PC-3 (cell line): ENCODE data around the gene COL25A1. TPM values are rescaled to one million over a fixed set of nuclear protein-coding genes. Genes with fewer than 3 reads are reported as not detected.
A peak's percentile ranks its signal among the peaks of the same experiment; 100 is the strongest.

Experiments
- ATAC-seq: fragments of 200-7000 bp; cut with Tn5 transposase; 2 replicates; pipeline ENCODE4 v1.9.1; 2020; ENCODE audit warnings: mild to moderate bottlenecking, moderate library complexity
- BruUV-seq: library from RNA; stranded (reverse); fragments of 400-500 nt; replicated peaks from 2 replicates; lab custom pipeline; 2021; lab: Mats Ljungman, UMichigan
- CTCF ChIA-PET: fragments of 300-600 bp; sonication (Branson Sonifier 250); formaldehyde crosslinking; loops from one replicate; lab custom pipeline; 2022; ENCODE audit warnings: antibody characterized with exemption; lab: Charles Lee
- POLR2A ChIA-PET: fragments of 300-600 bp; sonication (Branson Sonifier 250); formaldehyde crosslinking; loops from one replicate; lab custom pipeline; 2022; ENCODE audit warnings: antibody characterized with exemption; ENCODE audit not compliant: unreplicated experiment; lab: Charles Lee
- DNase-seq: peaks from one replicate; pipeline ENCODE4 v3.0.0-alpha.2; 2015
- H2AFZ ChIP-seq: fragments of 300-600 bp; sonication (generic); 2 replicates; pipeline ENCODE4 v1.6.0; 2016; ENCODE audit warnings: antibody characterized with exemption, low read length
- H3F3A ChIP-seq: fragments of 300-600 bp; sonication (generic); one replicate; pipeline ENCODE4 v1.6.0; 2017; ENCODE audit warnings: antibody characterized with exemption, low read length, control low read depth, mild to moderate bottlenecking; ENCODE audit not compliant: unreplicated experiment
- H3K27ac ChIP-seq: fragments of 300-600 bp; sonication (generic); 2 replicates; pipeline ENCODE4 v1.5.1; 2016; ENCODE audit warnings: mild to moderate bottlenecking, low read length
- H3K27me3 ChIP-seq: fragments of 300-600 bp; sonication (generic); 2 replicates; pipeline ENCODE4 v1.6.1; 2016; ENCODE audit warnings: low read length, mixed read lengths
- H3K36me3 ChIP-seq: fragments of 300-600 bp; sonication (generic); 2 replicates; pipeline ENCODE4 v1.6.1; 2016; ENCODE audit warnings: low read depth, mixed run types, low read length, mixed read lengths
- H3K4me1 ChIP-seq: fragments of 300-600 bp; sonication (generic); 2 replicates; pipeline ENCODE4 v1.5.1; 2016; ENCODE audit warnings: low read length; ENCODE audit not compliant: insufficient read depth
- H3K4me2 ChIP-seq: fragments of 300-600 bp; sonication (generic); 2 replicates; pipeline ENCODE4 v1.6.0; 2016; ENCODE audit warnings: low read length
- H3K4me3 ChIP-seq: fragments of 300-600 bp; sonication (generic); 2 replicates; pipeline ENCODE4 v1.5.1; 2016; ENCODE audit warnings: mild to moderate bottlenecking, low read length, mixed read lengths
- H3K79me2 ChIP-seq: fragments of 300-600 bp; sonication (generic); 2 replicates; pipeline ENCODE4 v1.6.1; 2017; ENCODE audit warnings: low read length, mixed read lengths
- H3K9ac ChIP-seq: fragments of 300-600 bp; sonication (generic); 2 replicates; pipeline ENCODE4 v1.6.0; 2016; ENCODE audit warnings: mild to moderate bottlenecking, low read length
- H3K9me2 ChIP-seq: fragments of 300-600 bp; sonication (generic); replicated peaks from 2 replicates; pipeline ENCODE4 v1.6.1; 2016; ENCODE audit warnings: mixed run types, low read length, mixed read lengths
- H3K9me3 ChIP-seq: fragments of 300-600 bp; sonication (generic); 2 replicates; pipeline ENCODE4 v1.6.1; 2016; ENCODE audit warnings: low read length, mixed read lengths
- H4K20me1 ChIP-seq: fragments of 300-600 bp; sonication (generic); 2 replicates; pipeline ENCODE4 v1.6.1; 2016; ENCODE audit warnings: low read length, mixed read lengths
- EZH2 ChIP-seq: fragments of 300-600 bp; sonication (generic); IDR thresholded peaks from one replicate; pipeline ENCODE4 v1.6.1; 2017; ENCODE audit warnings: antibody characterized with exemption, mild to moderate bottlenecking, low read length; ENCODE audit not compliant: unreplicated experiment
- EZH2phosphoT487 ChIP-seq: fragments of 300-600 bp; sonication (generic); IDR thresholded peaks from 2 replicates; pipeline ENCODE4 v1.6.1; 2018; ENCODE audit warnings: mild to moderate bottlenecking, antibody characterized with exemption, low read length, borderline replicate concordance
- intact Hi-C: fragments of 100-400 bp; cut with micrococcal nuclease; formaldehyde crosslinking; loops from 2 replicates; pipeline ENCODE4 v1.9.0; 2023
- total RNA-seq: library from RNA; depleted of rRNA; stranded (reverse); fragments of >200 nt; gene quantifications from 2 replicates; pipeline ENCODE4 v1.2.3, GENCODE V29; 2014
- TF ChIP-seq, protein P1 (sequence below): fragments of 300-600 bp; sonication (generic); conservative IDR thresholded peaks from 2 replicates; pipeline ENCODE4 v1.5.1; 2017; ENCODE audit warnings: antibody characterized with exemption, low read depth, mild to moderate bottlenecking, low read length

The COL25A1 gene
- total RNA-seq, 1 experiment from 2014 or later = not detected

DNA sequence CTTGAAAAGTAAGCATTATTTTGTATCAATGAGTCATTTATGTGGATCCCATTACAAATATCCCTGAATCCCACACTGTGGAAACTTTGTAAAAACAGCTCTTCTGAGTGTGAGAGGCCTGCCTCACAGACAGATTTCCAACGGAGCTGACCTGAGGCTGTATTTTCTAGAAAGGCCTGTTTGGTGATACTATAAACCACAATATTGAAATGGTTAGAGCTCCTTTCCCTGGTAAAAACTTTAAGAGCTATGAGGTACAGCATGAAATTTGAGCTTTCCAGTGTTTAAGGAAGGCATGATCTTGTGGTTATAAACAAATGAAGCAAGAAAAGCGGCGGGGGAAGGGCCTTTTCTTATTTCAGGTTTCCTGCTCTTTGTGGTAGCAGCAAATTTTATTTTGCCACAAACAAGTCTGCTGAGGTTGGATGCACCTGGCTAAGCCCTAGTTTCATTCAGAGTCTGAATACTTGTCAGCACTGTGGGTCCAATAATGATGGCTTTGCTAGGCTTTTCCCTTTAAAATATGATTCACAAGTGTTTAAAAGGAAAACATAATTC, 452.8 kb downstream of the COL25A1 start:
- Histone ChIP-seq H3K9me2 (no peaks in the 10 kb centered on the region), H2AFZ (no peak overlapping the region; the same call in 1 of the 2 replicates), H3K9ac (no peak overlapping the region), H3K4me2 (peak overlapping the region; percentile 41), H3K4me3 (no peak overlapping the region), H3K36me3 (no peaks in the 10 kb centered on the region), H3K79me2 (no peaks in the 10 kb centered on the region), H3K27ac (peak overlapping the region; percentile 59), H4K20me1 (no peaks in the 10 kb centered on the region), H3K4me1 (peaks cover 20% of the 10 kb centered on the region), H3K9me3 (no peaks in the 10 kb centered on the region), H3K27me3 (peaks cover 11% of the 10 kb centered on the region; the same call in 1 of the 2 replicates), H3F3A (no peaks in the 10 kb centered on the region)
- POLR2A ChIA-PET = no interaction called here
- CTCF ChIA-PET = no interaction called here
- DNase-seq = peak; percentile 78
- no TSS peak for BruUV-seq
- ATAC-seq = peak; percentile 85
- TF ChIP-seq EZH2phosphoT487 (no peak), EZH2 (no peak)
- TF ChIP-seq, protein P1, sequence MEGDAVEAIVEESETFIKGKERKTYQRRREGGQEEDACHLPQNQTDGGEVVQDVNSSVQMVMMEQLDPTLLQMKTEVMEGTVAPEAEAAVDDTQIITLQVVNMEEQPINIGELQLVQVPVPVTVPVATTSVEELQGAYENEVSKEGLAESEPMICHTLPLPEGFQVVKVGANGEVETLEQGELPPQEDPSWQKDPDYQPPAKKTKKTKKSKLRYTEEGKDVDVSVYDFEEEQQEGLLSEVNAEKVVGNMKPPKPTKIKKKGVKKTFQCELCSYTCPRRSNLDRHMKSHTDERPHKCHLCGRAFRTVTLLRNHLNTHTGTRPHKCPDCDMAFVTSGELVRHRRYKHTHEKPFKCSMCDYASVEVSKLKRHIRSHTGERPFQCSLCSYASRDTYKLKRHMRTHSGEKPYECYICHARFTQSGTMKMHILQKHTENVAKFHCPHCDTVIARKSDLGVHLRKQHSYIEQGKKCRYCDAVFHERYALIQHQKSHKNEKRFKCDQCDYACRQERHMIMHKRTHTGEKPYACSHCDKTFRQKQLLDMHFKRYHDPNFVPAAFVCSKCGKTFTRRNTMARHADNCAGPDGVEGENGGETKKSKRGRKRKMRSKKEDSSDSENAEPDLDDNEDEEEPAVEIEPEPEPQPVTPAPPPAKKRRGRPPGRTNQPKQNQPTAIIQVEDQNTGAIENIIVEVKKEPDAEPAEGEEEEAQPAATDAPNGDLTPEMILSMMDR = no peak
- intact Hi-C loops = no loop called here

DNA sequence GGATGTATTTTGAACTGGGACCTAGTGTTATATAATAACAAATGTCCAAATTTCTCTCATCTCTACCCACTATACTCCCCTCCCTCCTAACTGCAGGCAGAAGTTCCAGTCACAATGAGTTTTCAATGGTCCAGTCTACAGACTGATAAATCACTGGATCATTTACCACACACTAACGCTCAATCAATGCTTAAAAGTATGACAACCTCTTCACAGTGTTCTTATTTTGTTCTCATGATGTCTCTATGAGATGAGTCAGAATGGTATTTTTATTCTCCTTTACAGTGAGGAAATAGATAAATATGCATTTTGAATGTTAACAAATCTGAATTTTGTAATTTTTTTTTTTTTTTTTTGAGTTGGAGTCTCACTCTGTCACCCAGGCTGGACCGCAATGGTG, 455.9 kb downstream of the COL25A1 start:
- intact Hi-C loops = no loop called here
- POLR2A ChIA-PET = no interaction called here
- no TSS peak for BruUV-seq

DNA sequence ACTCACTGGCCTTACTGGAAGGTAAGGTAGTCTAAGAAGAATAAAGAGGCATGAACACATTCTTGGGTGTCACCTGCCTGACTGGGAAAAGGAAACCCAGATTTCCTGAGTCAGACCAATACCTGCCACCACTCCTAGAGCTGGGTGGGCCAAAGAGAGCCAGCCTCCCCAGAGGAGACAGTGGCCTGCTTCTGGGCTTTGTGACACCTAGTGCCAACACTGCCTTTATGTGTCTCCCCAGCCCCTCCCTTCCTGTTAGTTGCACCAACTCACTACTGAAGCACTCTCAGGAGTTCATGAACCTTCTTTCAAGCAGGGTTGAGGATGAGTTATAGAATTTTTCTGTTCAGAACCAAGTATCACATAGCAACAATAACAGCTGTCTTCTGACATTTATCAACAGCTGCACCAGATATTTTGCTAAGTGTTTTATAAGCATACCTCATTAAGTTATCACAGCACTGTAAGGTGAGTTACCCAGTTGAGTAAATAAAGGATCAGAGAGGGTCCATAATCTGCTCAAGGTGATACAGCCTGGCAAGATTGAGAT, 462.0 kb downstream of the COL25A1 start:
- intact Hi-C loops = no loop called here
- Histone ChIP-seq H3K4me3 (no peak overlapping the region), H3K4me2 (no peak overlapping the region), H4K20me1 (no peaks in the 10 kb centered on the region), H3K9me2 (no peaks in the 10 kb centered on the region), H3K36me3 (no peaks in the 10 kb centered on the region), H3F3A (no peaks in the 10 kb centered on the region), H3K9me3 (no peaks in the 10 kb centered on the region), H3K4me1 (no peaks in the 10 kb centered on the region), H3K27ac (no peak overlapping the region), H3K9ac (no peak overlapping the region), H3K79me2 (no peaks in the 10 kb centered on the region), H2AFZ (no peak overlapping the region), H3K27me3 (peaks cover 8% of the 10 kb centered on the region; the same call in 1 of the 2 replicates)
- DNase-seq (no peak), ATAC-seq (no peak)
- POLR2A ChIA-PET = no interaction called here
- BruUV-seq = no TSS peak
- CTCF ChIA-PET = no interaction called here
- TF ChIP-seq, protein P1 = no peak
- no peak for TF ChIP-seq EZH2
- no peak for TF ChIP-seq EZH2phosphoT487

More for the DNA sequence above, 455.9 kb downstream of the COL25A1 start:
- H3K36me3 ChIP-seq = no peaks in the 10 kb centered on the region
- H3K9me2 ChIP-seq = no peaks in the 10 kb centered on the region
- no peak overlapping the region for H3K4me2 ChIP-seq
- no peaks in the 10 kb centered on the region for H4K20me1 ChIP-seq
- ATAC-seq = no peak
- TF ChIP-seq EZH2 (no peak), EZH2phosphoT487 (no peak)
- TF ChIP-seq, protein P1 = no peak
- H3K4me3 ChIP-seq = no peak overlapping the region
- no peaks in the 10 kb centered on the region for H3F3A ChIP-seq
- no peaks in the 10 kb centered on the region for H3K79me2 ChIP-seq
- peaks cover 20% of the 10 kb centered on the region for H3K4me1 ChIP-seq
- no peak for DNase-seq
- H3K9ac ChIP-seq = no peak overlapping the region
- CTCF ChIA-PET = no interaction called here
- no peak overlapping the region for H2AFZ ChIP-seq
- H3K27me3 ChIP-seq = peaks cover 11% of the 10 kb centered on the region; the same call in 1 of the 2 replicates
- no peaks in the 10 kb centered on the region for H3K9me3 ChIP-seq
- H3K27ac ChIP-seq = no peak overlapping the region
